GM11168 (cell line): ENCODE results near the gene ARL15.
"Not testable (repeated sequence)": the region's sequence is repeated elsewhere in the genome, so short reads cannot be mapped to it uniquely, and the experiment has no call there.

Experiments used
- in situ Hi-C: fragments of 300-500 bp; cut with MboI; formaldehyde crosslinking; loops from one replicate; pipeline ENCODE4 v1.12.0; 2022; ENCODE audit warnings: low sequenced_read_pairs; ENCODE audit not compliant: unreplicated experiment

Gene ARL15

DNA sequence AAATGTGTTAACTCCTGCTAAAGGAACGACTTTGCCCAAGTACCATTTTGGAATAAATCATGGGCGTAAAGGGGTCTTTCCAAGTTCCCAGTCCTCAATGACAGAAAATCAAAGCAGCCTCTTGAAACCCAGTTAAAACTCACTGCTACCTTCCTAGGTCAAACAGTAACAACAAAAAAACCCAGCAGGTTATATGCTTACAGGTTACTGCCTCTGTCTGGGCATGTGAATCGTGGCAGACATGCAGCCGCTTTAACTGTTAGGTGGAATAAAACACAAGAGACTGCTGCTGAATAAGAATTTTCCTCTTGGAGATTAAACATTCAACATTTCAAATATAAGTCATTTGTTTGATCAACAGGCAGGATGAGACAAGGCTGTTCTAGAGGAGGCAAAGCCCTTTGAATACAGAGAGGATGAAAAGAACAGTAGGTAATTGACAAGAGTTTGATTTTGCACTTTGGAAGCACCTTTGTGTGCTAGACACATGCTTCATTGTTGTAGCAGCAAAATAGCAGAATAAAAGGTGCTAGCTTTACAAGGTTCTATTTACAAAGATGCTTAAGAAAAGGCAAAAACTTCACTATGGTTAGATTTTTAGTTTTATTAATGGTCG lies 430.6 kb downstream of the ARL15 start:
- in situ Hi-C loops, result no loop called here

DNA sequence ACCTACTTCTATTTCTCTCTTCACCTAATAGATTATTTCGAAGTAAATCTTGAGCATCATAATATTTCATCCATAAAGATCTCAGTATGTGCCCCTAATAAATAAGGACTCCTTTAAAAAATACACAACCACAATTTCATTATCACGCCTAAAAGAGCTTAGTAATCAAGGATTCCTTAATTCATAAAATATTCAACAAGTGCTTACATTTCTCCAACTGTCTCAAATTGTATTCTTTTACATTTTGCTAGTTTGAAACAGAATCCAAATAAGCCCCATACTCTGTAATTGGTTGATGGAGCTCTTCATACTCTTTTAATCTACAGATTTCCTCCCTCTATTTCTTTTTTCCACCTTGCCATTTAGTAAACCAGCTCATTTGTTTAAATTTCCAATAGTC lies 432.4 kb downstream of the ARL15 start:
- in situ Hi-C loops, result no loop called here

DNA sequence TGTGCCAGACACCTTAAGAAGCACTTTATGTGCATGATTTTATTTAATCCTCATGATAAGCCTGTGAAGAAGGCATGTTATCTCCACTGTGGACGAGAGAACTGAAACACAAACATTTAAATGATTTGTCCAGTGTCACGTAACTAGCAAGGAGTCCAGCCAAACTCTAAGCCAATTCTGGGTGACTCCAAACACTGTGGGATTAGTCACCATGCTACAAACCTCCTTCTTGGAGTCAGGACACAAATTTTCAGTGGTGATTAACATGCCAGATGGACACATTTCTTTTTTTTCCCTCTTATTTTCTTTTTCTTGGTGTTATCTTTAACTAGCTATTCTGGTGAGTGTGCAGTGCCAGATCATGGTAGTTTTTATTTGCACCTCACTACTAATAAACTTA lies 433.1 kb downstream of the ARL15 start:
- in situ Hi-C loops, result no loop called here

DNA sequence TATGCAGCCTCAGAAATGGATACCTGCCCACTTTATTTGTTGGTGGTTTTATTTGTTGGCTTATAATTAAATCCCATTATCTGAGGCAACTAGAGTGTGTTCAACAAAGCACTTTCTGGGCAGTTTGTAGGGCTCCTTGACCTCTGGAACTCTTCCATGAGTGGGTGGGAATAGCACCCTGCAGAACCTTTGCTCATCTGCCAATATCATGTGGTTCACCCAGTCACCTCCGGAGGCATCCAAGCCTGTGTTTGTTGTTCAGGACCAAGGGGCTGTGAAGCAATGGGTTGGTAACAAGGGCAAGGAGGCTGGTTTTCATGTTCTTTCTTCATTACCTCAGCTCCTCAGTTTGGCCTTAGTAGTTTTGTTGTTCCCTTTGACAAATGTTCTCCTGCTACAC lies 436.0 kb downstream of the ARL15 start:
- in situ Hi-C loops, result no loop called here

DNA sequence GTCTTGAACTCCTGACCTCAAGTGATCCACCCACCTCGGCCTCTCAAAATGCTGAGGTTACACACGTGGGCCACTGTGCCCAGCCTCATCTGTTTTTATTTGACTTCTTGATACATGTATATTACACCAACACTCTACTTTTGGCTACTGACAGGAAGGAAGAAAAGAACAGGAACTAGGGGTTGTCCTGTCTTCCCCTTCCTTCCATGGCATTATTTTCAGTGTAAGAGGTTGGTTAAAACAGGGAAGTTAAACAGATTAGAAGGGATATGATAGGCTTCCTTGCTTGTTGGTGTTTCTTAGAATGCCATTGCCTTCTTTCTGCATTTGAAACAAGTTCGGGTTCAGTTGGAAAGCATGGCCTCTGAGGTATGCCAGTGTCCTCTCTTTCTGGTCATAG lies 437.1 kb downstream of the ARL15 start:
- in situ Hi-C loops, result no loop called here

DNA sequence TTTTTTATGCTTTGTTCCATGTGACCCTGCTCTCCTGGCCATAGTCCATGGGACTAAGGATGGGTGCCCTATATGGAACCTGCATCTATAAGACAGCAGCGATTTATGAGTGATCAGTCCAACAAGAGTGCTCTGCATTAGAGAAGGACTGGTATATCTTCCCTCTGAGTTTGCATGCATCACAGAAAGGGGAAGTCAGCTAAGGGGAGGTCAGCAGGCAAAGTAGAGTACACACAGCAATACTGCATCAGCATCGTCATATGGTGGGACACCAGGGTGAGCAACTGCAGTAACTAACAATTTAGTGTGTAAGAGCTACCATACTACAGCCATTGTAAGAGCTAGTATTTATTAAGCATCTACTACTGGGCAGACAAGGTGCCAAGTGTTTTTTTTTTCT lies 438.6 kb downstream of the ARL15 start:
- in situ Hi-C loops, result no loop called here

DNA sequence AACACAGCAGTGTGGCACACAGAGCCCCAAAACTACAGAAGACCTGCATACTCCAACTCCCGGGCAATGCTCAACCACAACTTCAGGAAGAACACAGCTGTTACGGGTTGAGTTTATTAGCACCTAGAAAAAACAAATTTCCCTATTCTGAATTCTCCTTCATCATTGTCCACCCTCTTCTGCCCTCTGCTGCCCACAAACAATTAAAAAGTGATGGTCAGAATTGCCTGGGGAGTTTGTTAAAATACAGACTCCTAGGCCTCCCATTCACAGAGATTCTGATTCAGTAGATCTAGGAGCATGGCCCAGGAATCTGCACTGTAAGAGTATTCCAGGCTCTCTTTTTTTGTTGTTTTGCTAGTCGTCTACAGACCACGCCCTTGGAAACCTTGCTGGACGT lies 439.3 kb downstream of the ARL15 start:
- in situ Hi-C loops, result no loop called here

DNA sequence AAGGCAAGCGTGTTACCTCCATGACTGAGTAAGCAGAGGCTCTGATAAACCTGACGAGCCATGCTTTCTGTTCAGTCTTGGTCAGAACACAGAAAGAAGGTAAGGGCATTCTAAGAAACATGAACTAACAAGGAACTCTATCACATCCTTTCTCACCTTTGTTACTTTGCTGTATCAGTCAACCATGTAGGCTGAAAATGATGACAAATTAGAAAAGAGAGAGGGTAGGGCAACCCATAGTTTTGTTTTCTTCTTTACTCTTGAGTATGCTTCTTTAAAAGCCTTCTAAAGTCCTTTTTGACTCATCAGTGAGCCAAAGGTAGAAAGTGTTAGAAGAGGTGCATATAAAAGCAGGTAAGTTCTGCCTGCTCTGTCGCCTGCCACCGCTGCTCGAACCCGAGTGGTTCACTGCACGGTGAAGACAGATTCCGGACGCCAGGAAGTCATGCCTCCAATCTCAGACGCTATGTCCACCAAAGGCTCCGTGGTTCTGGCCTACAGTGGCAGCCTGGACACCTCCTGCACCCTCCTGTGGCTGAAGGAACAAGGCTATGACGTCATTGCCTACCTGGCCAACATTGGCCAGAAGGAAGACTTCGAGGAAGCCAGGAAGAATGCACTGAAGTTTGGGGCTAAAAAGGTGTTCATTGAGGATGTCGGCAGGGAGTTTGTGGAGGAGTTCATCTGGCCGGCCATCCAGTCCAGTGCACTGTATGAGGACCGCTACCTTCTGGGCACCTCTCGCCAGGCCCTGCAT lies 451.5 kb downstream of the ARL15 start:
- in situ Hi-C loops, result no loop called here

DNA sequence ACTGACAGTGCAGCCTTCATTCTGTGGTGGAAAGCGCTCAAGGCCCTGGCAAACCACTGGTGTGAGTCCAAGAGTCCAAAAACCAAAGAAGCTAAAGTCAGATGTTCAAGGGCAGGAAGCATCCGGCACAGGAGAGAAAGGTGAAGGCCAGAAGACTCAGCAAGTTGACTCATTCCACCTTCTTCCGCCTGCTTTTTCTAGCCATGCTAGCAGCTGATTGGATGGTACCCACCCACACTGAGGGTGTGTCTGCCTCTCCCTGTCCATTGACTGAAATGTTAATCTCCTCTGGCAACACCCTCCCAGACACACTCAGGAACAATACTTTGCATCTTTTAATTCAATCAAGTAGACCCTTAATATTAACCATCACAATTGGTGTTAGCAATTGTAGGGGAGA lies 453.9 kb downstream of the ARL15 start:
- in situ Hi-C loops, result no loop called here

DNA sequence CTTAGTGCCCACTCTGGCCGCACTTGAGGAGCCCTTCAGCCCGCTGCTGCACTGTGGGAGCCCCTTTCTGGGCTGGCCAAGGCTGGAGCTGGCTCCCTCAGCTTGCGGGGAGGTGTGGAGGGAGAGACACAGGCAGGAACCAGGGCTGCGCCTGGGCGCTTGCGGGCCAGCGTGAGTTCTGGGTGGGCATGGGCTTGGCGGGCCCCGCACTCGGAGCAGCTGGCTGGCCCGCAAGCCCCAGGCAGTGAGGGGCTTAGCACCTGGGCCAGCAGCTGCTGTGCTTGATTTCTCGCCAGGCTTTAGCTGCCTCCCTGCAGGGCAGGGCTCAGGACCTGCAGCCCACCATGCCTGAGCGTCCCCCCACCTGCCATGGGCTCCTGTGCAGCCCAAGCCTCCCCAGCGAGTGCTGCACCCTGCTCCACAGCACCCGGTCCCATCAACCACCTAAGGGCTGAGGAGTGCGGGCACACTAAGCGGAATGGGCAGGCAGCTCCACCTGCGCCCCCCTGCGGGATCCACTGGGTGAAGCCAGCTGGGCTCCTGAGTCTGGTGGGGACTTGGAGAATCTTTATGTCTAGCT lies 473.4 kb downstream of the ARL15 start:
- in situ Hi-C loops, result not testable (repeated sequence)

DNA sequence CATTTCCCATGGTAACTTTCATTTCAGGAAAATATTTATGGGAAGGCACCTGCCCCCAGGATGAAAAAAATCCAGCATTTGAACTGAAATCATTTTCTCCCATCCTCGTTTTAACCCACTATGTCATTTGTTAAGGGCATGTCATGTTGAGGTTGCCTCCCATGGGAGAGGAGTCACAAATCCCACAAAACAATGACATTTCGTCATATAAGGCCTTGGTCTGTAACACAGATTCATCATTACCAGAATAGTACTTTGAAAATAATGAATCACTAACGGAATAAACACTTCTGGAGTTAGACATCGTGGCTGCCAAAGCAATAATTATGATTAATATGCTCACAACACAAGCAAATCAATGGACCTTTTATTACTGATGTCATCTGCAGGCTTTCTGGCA lies 475.9 kb downstream of the ARL15 start:
- in situ Hi-C loops, result no loop called here
